Fibroblast of lung (primary cell): Measurements from ENCODE around the gene SLC34A3.

Experiments used
- EZH2 ChIP-seq: IDR thresholded peaks from 2 replicates; pipeline ENCODE4 v1.5.1; 2012; ENCODE audit warnings: low read length, control low read depth, mild to moderate bottlenecking; ENCODE audit errors: missing control alignments
- TF ChIP-seq, protein P1 (sequence below), 2 donors: IDR thresholded peaks in 1 of 2; conservative IDR thresholded peaks in 1 of 2; 1 replicate in 1 of 2; 2 replicates in 1 of 2; pipeline ENCODE4 v1.5.1; 2011 to 2012; ENCODE audit warnings: low read length in 2 of 2, control low read depth in 1 of 2, inconsistent platforms in 1 of 2, low read depth in 1 of 2, mild to moderate bottlenecking in 1 of 2

DNA sequence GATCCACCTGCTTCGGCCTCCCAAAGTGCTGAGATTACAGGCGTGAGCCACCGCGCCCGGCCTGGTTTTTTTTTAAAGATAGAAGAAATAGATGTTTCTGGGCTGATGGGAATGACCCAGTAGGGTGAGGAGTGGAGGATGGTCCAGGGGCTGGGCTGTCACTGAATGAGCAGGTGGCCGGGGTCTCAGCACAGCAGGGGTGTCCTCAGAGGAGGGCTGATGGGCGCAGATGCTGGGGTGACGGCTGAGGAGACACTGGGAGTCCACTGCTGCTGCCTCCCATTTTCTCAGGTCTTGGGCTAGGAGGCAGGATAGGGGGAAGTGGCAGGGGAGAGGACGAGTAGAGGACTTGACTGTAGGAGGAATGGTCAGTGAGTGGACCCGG, 44.5 kb downstream of the SLC34A3 start:
- TF ChIP-seq, protein P1, sequence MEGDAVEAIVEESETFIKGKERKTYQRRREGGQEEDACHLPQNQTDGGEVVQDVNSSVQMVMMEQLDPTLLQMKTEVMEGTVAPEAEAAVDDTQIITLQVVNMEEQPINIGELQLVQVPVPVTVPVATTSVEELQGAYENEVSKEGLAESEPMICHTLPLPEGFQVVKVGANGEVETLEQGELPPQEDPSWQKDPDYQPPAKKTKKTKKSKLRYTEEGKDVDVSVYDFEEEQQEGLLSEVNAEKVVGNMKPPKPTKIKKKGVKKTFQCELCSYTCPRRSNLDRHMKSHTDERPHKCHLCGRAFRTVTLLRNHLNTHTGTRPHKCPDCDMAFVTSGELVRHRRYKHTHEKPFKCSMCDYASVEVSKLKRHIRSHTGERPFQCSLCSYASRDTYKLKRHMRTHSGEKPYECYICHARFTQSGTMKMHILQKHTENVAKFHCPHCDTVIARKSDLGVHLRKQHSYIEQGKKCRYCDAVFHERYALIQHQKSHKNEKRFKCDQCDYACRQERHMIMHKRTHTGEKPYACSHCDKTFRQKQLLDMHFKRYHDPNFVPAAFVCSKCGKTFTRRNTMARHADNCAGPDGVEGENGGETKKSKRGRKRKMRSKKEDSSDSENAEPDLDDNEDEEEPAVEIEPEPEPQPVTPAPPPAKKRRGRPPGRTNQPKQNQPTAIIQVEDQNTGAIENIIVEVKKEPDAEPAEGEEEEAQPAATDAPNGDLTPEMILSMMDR (conservative IDR thresholded peaks at IDR 0.05 in 1 of 2, IDR thresholded peaks at IDR 0.05 in 1 of 2; ENCODE audit: low read depth in 1 of 2, low read length in 2 of 2), result no peak
- no peak for TF ChIP-seq EZH2
